ENCODE data around the gene TRIL.

TRIL gene, protein sequence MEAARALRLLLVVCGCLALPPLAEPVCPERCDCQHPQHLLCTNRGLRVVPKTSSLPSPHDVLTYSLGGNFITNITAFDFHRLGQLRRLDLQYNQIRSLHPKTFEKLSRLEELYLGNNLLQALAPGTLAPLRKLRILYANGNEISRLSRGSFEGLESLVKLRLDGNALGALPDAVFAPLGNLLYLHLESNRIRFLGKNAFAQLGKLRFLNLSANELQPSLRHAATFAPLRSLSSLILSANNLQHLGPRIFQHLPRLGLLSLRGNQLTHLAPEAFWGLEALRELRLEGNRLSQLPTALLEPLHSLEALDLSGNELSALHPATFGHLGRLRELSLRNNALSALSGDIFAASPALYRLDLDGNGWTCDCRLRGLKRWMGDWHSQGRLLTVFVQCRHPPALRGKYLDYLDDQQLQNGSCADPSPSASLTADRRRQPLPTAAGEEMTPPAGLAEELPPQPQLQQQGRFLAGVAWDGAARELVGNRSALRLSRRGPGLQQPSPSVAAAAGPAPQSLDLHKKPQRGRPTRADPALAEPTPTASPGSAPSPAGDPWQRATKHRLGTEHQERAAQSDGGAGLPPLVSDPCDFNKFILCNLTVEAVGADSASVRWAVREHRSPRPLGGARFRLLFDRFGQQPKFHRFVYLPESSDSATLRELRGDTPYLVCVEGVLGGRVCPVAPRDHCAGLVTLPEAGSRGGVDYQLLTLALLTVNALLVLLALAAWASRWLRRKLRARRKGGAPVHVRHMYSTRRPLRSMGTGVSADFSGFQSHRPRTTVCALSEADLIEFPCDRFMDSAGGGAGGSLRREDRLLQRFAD

GRCh38 chr7:28958235-28958979 is at the start of gene TRIL:
TRIL (minus strand) TSS chr7:28958330; CDS start chr7:28958046, 284 bp downstream.
- H3K4me1 ChIP-seq (ENCODE audit: control insufficient read depth in 1 of 2, insufficient read depth in 2 of 2, low read length in 2 of 2) = peaks cover 0 to 37% of the 10 kb centered on the region in 2 donors
- H3K9me3 ChIP-seq (ENCODE audit: control insufficient read depth in 1 of 2, low read length in 2 of 2) = no peaks in the 10 kb centered on the region
- no peaks in the 10 kb centered on the region for H3K36me3 ChIP-seq (ENCODE audit: control insufficient read depth in 1 of 2, insufficient read depth in 2 of 2, low read length in 2 of 2)
- H3K27me3 ChIP-seq (ENCODE audit: low read depth, low read length) = peaks cover 16% of the 10 kb centered on the region
- H3K27ac ChIP-seq (ENCODE audit: low read length) = no peak within 1 kb of the TSS
- peak within 1 kb of the TSS; percentile 23 to 75 for H3K4me3 ChIP-seq (ENCODE audit: low read depth in 1 of 2, low read length in 2 of 2)

GRCh38 chr7:29007127-29007526 is 49.0 kb upstream of the TRIL start:
- no peaks in the 10 kb centered on the region for H3K36me3 ChIP-seq (ENCODE audit: control insufficient read depth in 1 of 2, insufficient read depth in 2 of 2, low read length in 2 of 2)
- H3K4me3 ChIP-seq (ENCODE audit: low read depth in 1 of 2, low read length in 2 of 2) = no peak overlapping the region
- H3K27me3 ChIP-seq (ENCODE audit: low read depth, low read length) = no peaks in the 10 kb centered on the region
- H3K9me3 ChIP-seq (ENCODE audit: control insufficient read depth in 1 of 2, low read length in 2 of 2) = no peaks in the 10 kb centered on the region
- no peak overlapping the region for H3K27ac ChIP-seq (ENCODE audit: low read length)
- no peaks in the 10 kb centered on the region for H3K4me1 ChIP-seq (ENCODE audit: control insufficient read depth in 1 of 2, insufficient read depth in 2 of 2, low read length in 2 of 2)

DNA sequence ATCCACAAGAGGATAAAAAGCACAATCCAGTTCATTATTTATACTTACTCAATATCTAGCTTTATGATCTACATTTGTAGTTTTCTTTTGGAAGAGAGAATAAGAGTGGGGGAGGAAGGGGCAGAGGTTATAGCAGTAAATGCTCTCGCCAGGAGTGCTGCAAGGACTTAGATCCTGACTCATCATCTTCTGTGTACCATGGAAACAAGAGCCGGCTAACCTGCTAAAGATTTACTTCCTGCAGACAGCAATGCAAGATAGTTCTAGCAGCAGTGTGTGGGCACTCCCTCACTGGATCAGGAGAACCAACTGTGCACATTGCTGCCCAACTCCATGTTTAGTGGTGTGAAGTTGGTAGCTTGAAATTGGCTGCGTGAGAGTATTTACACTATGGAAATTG is 47.7 kb upstream of the TRIL start:
- Histone ChIP-seq H3K4me1 (ENCODE audit: control insufficient read depth in 1 of 2, insufficient read depth in 2 of 2, low read length in 2 of 2) (no peaks in the 10 kb centered on the region), H3K9me3 (ENCODE audit: control insufficient read depth in 1 of 2, low read length in 2 of 2) (no peaks in the 10 kb centered on the region), H3K27me3 (ENCODE audit: low read depth, low read length) (no peaks in the 10 kb centered on the region), H3K36me3 (ENCODE audit: control insufficient read depth in 1 of 2, insufficient read depth in 2 of 2, low read length in 2 of 2) (no peaks in the 10 kb centered on the region), H3K27ac (ENCODE audit: low read length) (no peak overlapping the region), H3K4me3 (ENCODE audit: low read depth in 1 of 2, low read length in 2 of 2) (no peak overlapping the region)

GRCh38 chr7:29005406-29005805 is 47.3 kb upstream of the TRIL start:
- Histone ChIP-seq H3K36me3 (ENCODE audit: control insufficient read depth in 1 of 2, insufficient read depth in 2 of 2, low read length in 2 of 2) (no peaks in the 10 kb centered on the region), H3K27me3 (ENCODE audit: low read depth, low read length) (no peaks in the 10 kb centered on the region), H3K4me1 (ENCODE audit: control insufficient read depth in 1 of 2, insufficient read depth in 2 of 2, low read length in 2 of 2) (no peaks in the 10 kb centered on the region), H3K9me3 (ENCODE audit: control insufficient read depth in 1 of 2, low read length in 2 of 2) (no peaks in the 10 kb centered on the region), H3K27ac (ENCODE audit: low read length) (no peak overlapping the region), H3K4me3 (ENCODE audit: low read depth in 1 of 2, low read length in 2 of 2) (no peak overlapping the region)

- H3K4me1 ChIP-seq (ENCODE audit: control insufficient read depth in 1 of 2, insufficient read depth in 2 of 2, low read length in 2 of 2) = no peaks in the 10 kb centered on the region
- H3K9me3 ChIP-seq (ENCODE audit: control insufficient read depth in 1 of 2, low read length in 2 of 2) = no peaks in the 10 kb centered on the region
These were observed 45.6 kb upstream of the TRIL start for GRCh38 chr7:29003703-29004102.

GRCh38 chr7:29000717-29001076 is 42.6 kb upstream of the TRIL start:
- H3K9me3 ChIP-seq (ENCODE audit: control insufficient read depth in 1 of 2, low read length in 2 of 2) = no peaks in the 10 kb centered on the region
- H3K27me3 ChIP-seq (ENCODE audit: low read depth, low read length) = no peaks in the 10 kb centered on the region
- H3K36me3 ChIP-seq (ENCODE audit: control insufficient read depth in 1 of 2, insufficient read depth in 2 of 2, low read length in 2 of 2) = no peaks in the 10 kb centered on the region
- no peak overlapping the region for H3K4me3 ChIP-seq (ENCODE audit: low read depth in 1 of 2, low read length in 2 of 2)
- no peak overlapping the region for H3K27ac ChIP-seq (ENCODE audit: low read length)
- H3K4me1 ChIP-seq (ENCODE audit: control insufficient read depth in 1 of 2, insufficient read depth in 2 of 2, low read length in 2 of 2) = peaks cover 0 to 6% of the 10 kb centered on the region in 2 donors

More at GRCh38 chr7:29003703-29004102, 45.6 kb upstream of the TRIL start:
- H3K4me3 ChIP-seq (ENCODE audit: low read depth in 1 of 2, low read length in 2 of 2) = no peak overlapping the region
- no peaks in the 10 kb centered on the region for H3K36me3 ChIP-seq (ENCODE audit: control insufficient read depth in 1 of 2, insufficient read depth in 2 of 2, low read length in 2 of 2)
- H3K27me3 ChIP-seq (ENCODE audit: low read depth, low read length) = no peaks in the 10 kb centered on the region
- no peak overlapping the region for H3K27ac ChIP-seq (ENCODE audit: low read length)

DNA sequence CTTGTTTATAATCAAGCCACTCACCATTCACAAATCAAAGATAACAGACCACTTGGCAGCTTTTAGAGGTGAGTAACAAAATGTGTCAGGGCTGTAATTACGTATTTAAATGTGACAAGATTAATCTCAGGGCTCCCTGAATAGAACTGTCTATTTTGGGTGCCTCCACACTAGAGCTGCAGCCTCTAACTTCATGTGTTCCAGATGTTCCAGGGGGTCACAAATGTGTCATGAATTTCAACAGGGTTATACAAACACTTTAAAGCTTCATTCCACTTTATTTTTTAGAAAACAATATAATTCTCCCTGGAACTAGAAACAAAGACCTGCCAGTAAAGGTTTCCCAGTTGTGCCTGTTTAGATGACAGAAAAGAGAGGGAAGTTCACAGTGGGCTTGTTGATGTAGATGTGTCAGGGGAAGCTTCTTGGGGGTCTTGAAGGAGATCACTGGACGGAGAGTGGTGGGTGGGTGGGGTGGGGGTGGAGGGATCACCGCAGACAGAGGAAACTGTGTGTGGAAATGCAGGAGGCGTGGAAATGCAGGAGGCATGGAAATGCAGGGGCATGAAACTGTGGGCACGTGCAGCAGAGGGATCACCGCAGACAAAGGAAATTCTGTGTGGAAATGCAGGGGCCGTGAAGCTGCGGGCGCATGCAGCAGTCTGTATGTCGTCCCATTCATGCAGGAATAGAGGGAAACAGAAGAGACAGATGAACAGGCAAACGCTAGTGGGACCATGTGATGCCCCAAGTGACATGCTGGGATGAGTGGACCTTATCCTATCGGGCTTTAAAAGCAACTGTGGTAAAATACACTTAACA is 42.0 kb upstream of the TRIL start:
- Histone ChIP-seq H3K27ac (ENCODE audit: low read length) (no peak overlapping the region), H3K9me3 (ENCODE audit: control insufficient read depth in 1 of 2, low read length in 2 of 2) (no peaks in the 10 kb centered on the region), H3K4me3 (ENCODE audit: low read depth in 1 of 2, low read length in 2 of 2) (no peak overlapping the region)

GRCh38 chr7:28999427-28999826 is 41.3 kb upstream of the TRIL start:
- Histone ChIP-seq H3K4me3 (ENCODE audit: low read depth in 1 of 2, low read length in 2 of 2) (no peak overlapping the region), H3K4me1 (ENCODE audit: control insufficient read depth in 1 of 2, insufficient read depth in 2 of 2, low read length in 2 of 2) (peaks cover 0 to 6% of the 10 kb centered on the region in 2 donors), H3K9me3 (ENCODE audit: control insufficient read depth in 1 of 2, low read length in 2 of 2) (no peaks in the 10 kb centered on the region), H3K27me3 (ENCODE audit: low read depth, low read length) (no peaks in the 10 kb centered on the region), H3K27ac (ENCODE audit: low read length) (no peak overlapping the region), H3K36me3 (ENCODE audit: control insufficient read depth in 1 of 2, insufficient read depth in 2 of 2, low read length in 2 of 2) (no peaks in the 10 kb centered on the region)

More for the DNA sequence above, 42.0 kb upstream of the TRIL start:
- H3K36me3 ChIP-seq (ENCODE audit: control insufficient read depth in 1 of 2, insufficient read depth in 2 of 2, low read length in 2 of 2) = no peaks in the 10 kb centered on the region
- no peaks in the 10 kb centered on the region for H3K27me3 ChIP-seq (ENCODE audit: low read depth, low read length)
- H3K4me1 ChIP-seq (ENCODE audit: control insufficient read depth in 1 of 2, insufficient read depth in 2 of 2, low read length in 2 of 2) = peaks cover 0 to 6% of the 10 kb centered on the region in 2 donors

- Histone ChIP-seq H3K36me3 (ENCODE audit: control insufficient read depth in 1 of 2, insufficient read depth in 2 of 2, low read length in 2 of 2) (no peaks in the 10 kb centered on the region), H3K27me3 (ENCODE audit: low read depth, low read length) (no peaks in the 10 kb centered on the region), H3K4me1 (ENCODE audit: control insufficient read depth in 1 of 2, insufficient read depth in 2 of 2, low read length in 2 of 2) (peaks cover 0 to 6% of the 10 kb centered on the region in 2 donors), H3K4me3 (ENCODE audit: low read depth in 1 of 2, low read length in 2 of 2) (no peak overlapping the region), H3K9me3 (ENCODE audit: control insufficient read depth in 1 of 2, low read length in 2 of 2) (no peaks in the 10 kb centered on the region), H3K27ac (ENCODE audit: low read length) (no peak overlapping the region)
These were observed 40.0 kb upstream of the TRIL start for GRCh38 chr7:28998105-28998504.

DNA sequence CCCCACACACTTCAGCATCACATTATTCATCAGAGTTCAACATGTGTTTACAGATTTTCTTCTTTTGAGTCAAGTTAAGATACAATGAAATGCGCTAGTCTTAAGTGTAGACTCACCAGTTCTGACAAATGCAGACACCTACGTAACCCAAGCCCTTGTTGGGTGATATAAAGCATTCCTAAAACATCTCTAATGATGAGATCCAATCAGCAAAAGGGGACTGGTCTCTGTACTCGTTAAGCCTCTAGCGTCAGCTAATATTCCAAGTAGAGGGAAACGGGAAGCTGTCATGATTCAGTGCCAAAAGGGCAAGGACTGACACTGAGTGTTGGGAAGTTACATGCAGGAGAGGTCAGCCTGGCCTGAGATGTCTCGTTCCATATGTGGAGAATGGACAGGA is 38.7 kb upstream of the TRIL start:
- H3K27me3 ChIP-seq (ENCODE audit: low read depth, low read length) = no peaks in the 10 kb centered on the region
- H3K27ac ChIP-seq (ENCODE audit: low read length) = no peak overlapping the region
- H3K4me3 ChIP-seq (ENCODE audit: low read depth in 1 of 2, low read length in 2 of 2) = no peak overlapping the region

More for the DNA sequence above, 38.7 kb upstream of the TRIL start:
- no peaks in the 10 kb centered on the region for H3K36me3 ChIP-seq (ENCODE audit: control insufficient read depth in 1 of 2, insufficient read depth in 2 of 2, low read length in 2 of 2)
- H3K9me3 ChIP-seq (ENCODE audit: control insufficient read depth in 1 of 2, low read length in 2 of 2) = no peaks in the 10 kb centered on the region
- peaks cover 0 to 6% of the 10 kb centered on the region in 2 donors for H3K4me1 ChIP-seq (ENCODE audit: control insufficient read depth in 1 of 2, insufficient read depth in 2 of 2, low read length in 2 of 2)
